ENCODE results near the gene OGFOD2. TPM values are rescaled to one million over a fixed set of nuclear protein-coding genes. Genes with fewer than 3 reads are reported as not detected.
A peak's percentile ranks its signal among the peaks of the same experiment; 100 is the strongest.

OGFOD2 gene
- total and polyA plus RNA-seq, 9 of the 15 experiments (the other 6 are each of a cell fraction or from before 2014, with no cell fraction given), result 1.4 to 111 (median 18.5) TPM

DNA sequence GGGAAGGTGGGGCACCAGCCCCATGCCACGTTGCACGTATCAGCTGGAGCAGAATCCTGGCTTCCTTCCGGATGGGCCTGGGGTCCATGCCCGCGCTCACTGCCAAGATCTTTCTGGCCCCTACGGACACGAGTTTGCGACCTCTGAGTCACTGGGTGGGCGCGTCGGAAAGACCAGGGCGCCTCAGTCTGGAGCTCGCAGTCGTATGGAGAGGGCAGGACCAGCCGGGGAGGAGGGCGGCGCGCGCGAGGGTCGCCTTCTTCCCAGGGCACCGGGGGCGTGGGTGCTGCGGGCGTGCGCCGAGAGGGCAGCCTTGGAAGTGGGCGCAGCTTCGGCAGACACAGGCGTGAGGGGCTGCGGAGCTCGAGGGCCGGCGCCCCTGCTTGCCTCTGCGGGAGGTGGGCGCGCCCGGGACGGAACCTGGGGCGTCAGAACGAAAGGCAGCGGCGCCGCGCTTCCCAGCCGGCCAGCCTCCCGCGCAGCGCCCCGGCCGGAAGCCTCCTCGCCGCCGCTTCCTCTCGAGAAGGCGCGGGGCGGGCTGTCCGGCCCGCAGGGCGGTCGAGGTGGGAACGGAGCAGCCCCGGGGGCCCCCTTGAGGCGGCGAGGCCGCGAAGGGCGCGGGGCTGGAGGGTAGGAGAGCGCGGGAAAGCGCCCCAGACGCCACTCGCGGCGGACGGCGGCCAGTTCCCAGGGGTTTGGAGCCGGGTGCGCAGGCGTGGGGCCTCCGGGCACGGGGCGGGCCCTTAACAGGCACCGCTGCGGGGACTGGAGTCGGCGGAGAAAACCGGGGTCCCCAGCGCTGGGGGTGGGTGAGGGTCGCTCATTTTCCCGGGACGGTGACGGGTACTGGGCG lies 5.4 kb downstream of the OGFOD2 start, which contains the start of gene ARL6IP4 (continued):
- TF ChIP-seq CEBPZ (IDR thresholded peaks at IDR 0.05; ENCODE audit: borderline replicate concordance, low read depth, low read length) (no peak), CBFB (CRISPR knock-in tag; IDR thresholded peaks at IDR 0.05) (no peak), ARNT (IDR thresholded peaks at IDR 0.05) (no peak), ZNF830 (CRISPR knock-in tag; IDR thresholded peaks at IDR 0.05) (peak; percentile 76; the same call in 1 of the 2 replicates), ATF7 (IDR thresholded peaks at IDR 0.05) (peak; percentile 70), ZNF121 (CRISPR knock-in tag; conservative IDR thresholded peaks at IDR 0.05) (no peak), ZNF766 (CRISPR knock-in tag; conservative IDR thresholded peaks at IDR 0.05) (no peak), NR2C1 (IDR thresholded peaks at IDR 0.05) (no peak), NR2C1 (tag; IDR thresholded peaks at IDR 0.05) (no peak), SREBF2 (CRISPR knock-in tag; IDR thresholded peaks at IDR 0.05) (no peak), SMAD1 (IDR thresholded peaks at IDR 0.05; ENCODE audit: low read depth, low read length, partially characterized antibody) (no peak), SMAD4 (CRISPR knock-in tag; conservative IDR thresholded peaks at IDR 0.05) (peak; percentile 89)
- TF ChIP-seq, protein P1, sequence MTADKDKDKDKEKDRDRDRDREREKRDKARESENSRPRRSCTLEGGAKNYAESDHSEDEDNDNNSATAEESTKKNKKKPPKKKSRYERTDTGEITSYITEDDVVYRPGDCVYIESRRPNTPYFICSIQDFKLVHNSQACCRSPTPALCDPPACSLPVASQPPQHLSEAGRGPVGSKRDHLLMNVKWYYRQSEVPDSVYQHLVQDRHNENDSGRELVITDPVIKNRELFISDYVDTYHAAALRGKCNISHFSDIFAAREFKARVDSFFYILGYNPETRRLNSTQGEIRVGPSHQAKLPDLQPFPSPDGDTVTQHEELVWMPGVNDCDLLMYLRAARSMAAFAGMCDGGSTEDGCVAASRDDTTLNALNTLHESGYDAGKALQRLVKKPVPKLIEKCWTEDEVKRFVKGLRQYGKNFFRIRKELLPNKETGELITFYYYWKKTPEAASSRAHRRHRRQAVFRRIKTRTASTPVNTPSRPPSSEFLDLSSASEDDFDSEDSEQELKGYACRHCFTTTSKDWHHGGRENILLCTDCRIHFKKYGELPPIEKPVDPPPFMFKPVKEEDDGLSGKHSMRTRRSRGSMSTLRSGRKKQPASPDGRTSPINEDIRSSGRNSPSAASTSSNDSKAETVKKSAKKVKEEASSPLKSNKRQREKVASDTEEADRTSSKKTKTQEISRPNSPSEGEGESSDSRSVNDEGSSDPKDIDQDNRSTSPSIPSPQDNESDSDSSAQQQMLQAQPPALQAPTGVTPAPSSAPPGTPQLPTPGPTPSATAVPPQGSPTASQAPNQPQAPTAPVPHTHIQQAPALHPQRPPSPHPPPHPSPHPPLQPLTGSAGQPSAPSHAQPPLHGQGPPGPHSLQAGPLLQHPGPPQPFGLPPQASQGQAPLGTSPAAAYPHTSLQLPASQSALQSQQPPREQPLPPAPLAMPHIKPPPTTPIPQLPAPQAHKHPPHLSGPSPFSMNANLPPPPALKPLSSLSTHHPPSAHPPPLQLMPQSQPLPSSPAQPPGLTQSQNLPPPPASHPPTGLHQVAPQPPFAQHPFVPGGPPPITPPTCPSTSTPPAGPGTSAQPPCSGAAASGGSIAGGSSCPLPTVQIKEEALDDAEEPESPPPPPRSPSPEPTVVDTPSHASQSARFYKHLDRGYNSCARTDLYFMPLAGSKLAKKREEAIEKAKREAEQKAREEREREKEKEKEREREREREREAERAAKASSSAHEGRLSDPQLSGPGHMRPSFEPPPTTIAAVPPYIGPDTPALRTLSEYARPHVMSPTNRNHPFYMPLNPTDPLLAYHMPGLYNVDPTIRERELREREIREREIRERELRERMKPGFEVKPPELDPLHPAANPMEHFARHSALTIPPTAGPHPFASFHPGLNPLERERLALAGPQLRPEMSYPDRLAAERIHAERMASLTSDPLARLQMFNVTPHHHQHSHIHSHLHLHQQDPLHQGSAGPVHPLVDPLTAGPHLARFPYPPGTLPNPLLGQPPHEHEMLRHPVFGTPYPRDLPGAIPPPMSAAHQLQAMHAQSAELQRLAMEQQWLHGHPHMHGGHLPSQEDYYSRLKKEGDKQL (CRISPR knock-in tag; IDR thresholded peaks at IDR 0.05; ENCODE audit: borderline replicate concordance), result no peak
- TF ChIP-seq, protein P2, sequence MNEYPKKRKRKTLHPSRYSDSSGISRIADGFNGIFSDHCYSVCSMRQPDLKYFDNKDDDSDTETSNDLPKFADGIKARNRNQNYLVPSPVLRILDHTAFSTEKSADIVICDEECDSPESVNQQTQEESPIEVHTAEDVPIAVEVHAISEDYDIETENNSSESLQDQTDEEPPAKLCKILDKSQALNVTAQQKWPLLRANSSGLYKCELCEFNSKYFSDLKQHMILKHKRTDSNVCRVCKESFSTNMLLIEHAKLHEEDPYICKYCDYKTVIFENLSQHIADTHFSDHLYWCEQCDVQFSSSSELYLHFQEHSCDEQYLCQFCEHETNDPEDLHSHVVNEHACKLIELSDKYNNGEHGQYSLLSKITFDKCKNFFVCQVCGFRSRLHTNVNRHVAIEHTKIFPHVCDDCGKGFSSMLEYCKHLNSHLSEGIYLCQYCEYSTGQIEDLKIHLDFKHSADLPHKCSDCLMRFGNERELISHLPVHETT (CRISPR knock-in tag; conservative IDR thresholded peaks at IDR 0.05 in 1 of 2, IDR thresholded peaks at IDR 0.05 in 1 of 2), result peak in 1 of 2 experiments; percentile 51; a peak in 1 of 4 replicates

All from K562 (cell line).